GM23338 (cell line): Measurements from ENCODE around the gene CD14. TPM values are rescaled to one million over a fixed set of nuclear protein-coding genes. Genes with fewer than 3 reads are reported as not detected.

Experiments
- ATAC-seq: fragments of 200-7000 bp; cut with Tn5 transposase; 3 replicates; pipeline ENCODE4 v1.9.1; 2020
- DNase-seq: peaks from one replicate; pipeline ENCODE4 v3.0.0-alpha.2; 2015; ENCODE audit warnings: low spot score
- H2AFZ ChIP-seq: fragments of 200-600 bp; sonication (generic); 2 replicates; pipeline ENCODE4 v1.8.0; 2016; ENCODE audit warnings: antibody characterized with exemption, mild to moderate bottlenecking, moderate library complexity
- H3F3A ChIP-seq: fragments of 200-600 bp; sonication (generic); replicated peaks from 2 replicates; pipeline ENCODE4 v1.8.0; 2017; ENCODE audit warnings: antibody characterized with exemption, mixed run types, low read depth
- H3K27ac ChIP-seq: fragments of 200-600 bp; sonication (generic); 2 replicates; pipeline ENCODE4 v1.6.1; 2016; ENCODE audit warnings: low read depth
- H3K27me3 ChIP-seq: fragments of 200-600 bp; sonication (generic); 2 replicates; pipeline ENCODE4 v1.8.0; 2016; ENCODE audit warnings: mild to moderate bottlenecking, mixed run types, moderate library complexity; ENCODE audit not compliant: insufficient read depth
- H3K36me3 ChIP-seq: fragments of 200-600 bp; sonication (generic); 2 replicates; pipeline ENCODE4 v1.8.0; 2016; ENCODE audit warnings: mild to moderate bottlenecking; ENCODE audit not compliant: insufficient read depth
- H3K4me1 ChIP-seq: fragments of 200-600 bp; sonication (generic); 2 replicates; pipeline ENCODE4 v1.8.0; 2016; ENCODE audit warnings: mild to moderate bottlenecking, moderate library complexity; ENCODE audit not compliant: insufficient read depth
- H3K4me2 ChIP-seq: fragments of 200-600 bp; sonication (generic); 2 replicates; pipeline ENCODE4 v1.7.1; 2017; ENCODE audit warnings: mixed run types
- H3K4me3 ChIP-seq: fragments of 200-600 bp; sonication (generic); 2 replicates; pipeline ENCODE4 v1.6.1; 2016; ENCODE audit warnings: mixed run types
- H3K79me2 ChIP-seq: fragments of 200-600 bp; sonication (generic); replicated peaks from 2 replicates; pipeline ENCODE4 v1.8.0; 2017; ENCODE audit warnings: mild to moderate bottlenecking; ENCODE audit not compliant: insufficient read depth
- H3K9me2 ChIP-seq: fragments of 200-600 bp; sonication (generic); 2 replicates; pipeline ENCODE4 v1.8.0; 2017; ENCODE audit not compliant: insufficient read depth
- H4K20me1 ChIP-seq: fragments of 200-600 bp; sonication (generic); replicated peaks from 2 replicates; pipeline ENCODE4 v1.8.0; 2017; ENCODE audit warnings: mild to moderate bottlenecking; ENCODE audit not compliant: insufficient read depth
- H3K27ac Mint-ChIP-seq: 2 replicates; pipeline ENCODE4 v1.8.0; 2020; ENCODE audit warnings: inconsistent platforms, mild to moderate bottlenecking, moderate library complexity, mixed read lengths
- H3K27me3 Mint-ChIP-seq: 3 replicates; pipeline ENCODE4 v1.8.0; 2022; ENCODE audit warnings: low read depth, mild to moderate bottlenecking, moderate library complexity, mixed read lengths, inconsistent platforms; ENCODE audit not compliant: insufficient read depth, poor library complexity
- H3K36me3 Mint-ChIP-seq: 3 replicates; pipeline ENCODE4 v1.8.0; 2021; ENCODE audit warnings: low read depth, mild to moderate bottlenecking, inconsistent platforms, moderate library complexity, mixed read lengths
- H3K4me1 Mint-ChIP-seq: 3 replicates; pipeline ENCODE4 v1.8.0; 2020; ENCODE audit warnings: mild to moderate bottlenecking, inconsistent platforms, mixed read lengths
- H3K4me3 Mint-ChIP-seq: 3 replicates; pipeline ENCODE4 v1.8.0; 2021; ENCODE audit warnings: moderate library complexity, mild to moderate bottlenecking, inconsistent platforms, mixed read lengths
- H3K9me3 Mint-ChIP-seq: 3 replicates; pipeline ENCODE4 v1.8.0; 2020; ENCODE audit warnings: moderate library complexity, mild to moderate bottlenecking, inconsistent platforms, mixed read lengths
- CREB1 ChIP-seq: fragments of 250-450 bp; sonication (Bioruptor Pico); IDR thresholded peaks from 2 replicates; pipeline ENCODE4 v1.5.0; 2020; ENCODE audit warnings: low read depth, mild to moderate bottlenecking, moderate library complexity
- EZH2 ChIP-seq: fragments of 200-600 bp; sonication (generic); IDR thresholded peaks from one replicate; pipeline ENCODE4 v1.8.0; 2017; ENCODE audit warnings: antibody characterized with exemption, mild to moderate bottlenecking, low read depth; ENCODE audit not compliant: unreplicated experiment
- EZH2phosphoT487 ChIP-seq: fragments of 200-600 bp; sonication (generic); IDR thresholded peaks from one replicate; pipeline ENCODE4 v1.8.1; 2018; ENCODE audit warnings: antibody characterized with exemption; ENCODE audit not compliant: unreplicated experiment
- JUNB ChIP-seq: IDR thresholded peaks from one replicate; pipeline ENCODE4 v1.6.1; 2016; ENCODE audit warnings: antibody characterized with exemption; ENCODE audit not compliant: unreplicated experiment
- NANOG ChIP-seq: IDR thresholded peaks from 2 replicates; pipeline ENCODE4 v1.6.1; 2016; ENCODE audit warnings: antibody characterized with exemption, borderline replicate concordance
- POLR2AphosphoS5 ChIP-seq: IDR thresholded peaks from 2 replicates; pipeline ENCODE4 v1.6.1; 2016; ENCODE audit warnings: antibody characterized with exemption, low read depth
- STAT1 ChIP-seq: IDR thresholded peaks from one replicate; pipeline ENCODE4 v1.6.1; 2016; ENCODE audit warnings: antibody characterized with exemption; ENCODE audit not compliant: unreplicated experiment
- ZNF114 ChIP-seq: fragments of 250-450 bp; sonication (Bioruptor Pico); IDR thresholded peaks from 2 replicates; pipeline ENCODE4 v1.5.0; 2020; ENCODE audit warnings: mild to moderate bottlenecking, moderate library complexity
- ZNF331 ChIP-seq: fragments of 250-450 bp; sonication (Bioruptor Pico); IDR thresholded peaks from 2 replicates; pipeline ENCODE4 v1.5.0; 2020; ENCODE audit warnings: low read depth, mild to moderate bottlenecking, moderate library complexity
- polyA plus RNA-seq: library from polyadenylated mRNA; unstranded; fragments of >200 nt; fragmentation: Nextera tagmentation; extraction: Ambion mirVana; gene quantifications from 2 replicates; pipeline ENCODE4 v1.2.1, GENCODE V29; 2016
- total RNA-seq: library from RNA; depleted of rRNA; stranded (reverse); fragments of >200 nt; shearing (Covaris generic); gene quantifications from 2 replicates; pipeline ENCODE4 v1.2.3, GENCODE V29; 2014
- TF ChIP-seq, protein P1 (sequence below), 2 experiments: fragments of 200-600 bp in 1 of 2; sonication (generic) in 1 of 2; conservative IDR thresholded peaks; 2 replicates each; pipeline versions ENCODE4 v1.5.1 to v1.6.1; 2016 to 2017; ENCODE audit warnings: antibody characterized with exemption in 2 of 2, low read depth in 2 of 2, mild to moderate bottlenecking in 2 of 2, moderate library complexity in 1 of 2
- TF ChIP-seq, protein P2 (sequence below): fragments of 250-450 bp; sonication (Bioruptor Pico); IDR thresholded peaks from 2 replicates; pipeline ENCODE4 v1.5.0; 2020; ENCODE audit warnings: mild to moderate bottlenecking, moderate library complexity
- TF ChIP-seq, protein P3 (sequence below): IDR thresholded peaks from one replicate; pipeline ENCODE4 v1.6.1; 2018; ENCODE audit warnings: antibody characterized with exemption; ENCODE audit not compliant: unreplicated experiment
- TF ChIP-seq, protein P4 (sequence below): IDR thresholded peaks from 2 replicates; pipeline ENCODE4 v1.6.1; 2016; ENCODE audit warnings: antibody characterized with exemption

CD14 gene
- total and polyA plus RNA-seq, 2 experiments from 2014 or later, result not detected

DNA sequence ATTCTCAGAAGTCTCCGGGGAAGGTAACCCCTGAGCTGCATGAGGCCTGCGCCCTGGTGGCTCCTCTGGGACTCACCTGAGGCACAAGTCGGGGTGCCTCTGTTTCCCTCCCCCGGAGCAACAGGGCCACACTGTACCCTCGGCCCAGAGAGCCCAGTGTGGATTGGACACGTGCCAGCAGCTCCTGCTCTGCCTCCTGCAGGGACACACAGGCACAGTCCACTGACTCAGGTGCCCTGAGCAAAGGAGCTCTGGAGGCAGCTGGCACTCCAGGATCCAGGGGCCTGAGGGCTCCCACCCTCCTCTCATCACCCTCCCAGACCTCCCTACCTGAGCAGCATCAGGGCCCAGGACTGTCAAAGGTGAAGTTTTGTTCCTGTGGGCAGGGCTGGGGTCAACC lies 38.8 kb downstream of the CD14 start:
- ATAC-seq (peak; percentile 21; the same call in 2 of the 3 replicates), DNase-seq (no peak)
- Mint-ChIP-seq H3K4me3 (no peak overlapping the region), H3K27ac (no peak overlapping the region), H3K9me3 (peaks cover 6% of the 10 kb centered on the region; the same call in 1 of the 3 replicates), H3K27me3 (peaks cover 2% of the 10 kb centered on the region), H3K4me1 (no peaks in the 10 kb centered on the region), H3K36me3 (no peaks in the 10 kb centered on the region)
- Histone ChIP-seq H2AFZ (peak overlapping the region; percentile 72), H3K4me2 (no peak overlapping the region), H3K9me2 (no peaks in the 10 kb centered on the region), H3K79me2 (no peaks in the 10 kb centered on the region), H3F3A (no peaks in the 10 kb centered on the region), H3K4me3 (no peak overlapping the region), H4K20me1 (no peaks in the 10 kb centered on the region), H3K4me1 (no peaks in the 10 kb centered on the region), H3K27ac (no peak overlapping the region), H3K36me3 (no peaks in the 10 kb centered on the region), H3K27me3 (no peaks in the 10 kb centered on the region)
- TF ChIP-seq ZNF331, result no peak
- TF ChIP-seq, protein P1, sequence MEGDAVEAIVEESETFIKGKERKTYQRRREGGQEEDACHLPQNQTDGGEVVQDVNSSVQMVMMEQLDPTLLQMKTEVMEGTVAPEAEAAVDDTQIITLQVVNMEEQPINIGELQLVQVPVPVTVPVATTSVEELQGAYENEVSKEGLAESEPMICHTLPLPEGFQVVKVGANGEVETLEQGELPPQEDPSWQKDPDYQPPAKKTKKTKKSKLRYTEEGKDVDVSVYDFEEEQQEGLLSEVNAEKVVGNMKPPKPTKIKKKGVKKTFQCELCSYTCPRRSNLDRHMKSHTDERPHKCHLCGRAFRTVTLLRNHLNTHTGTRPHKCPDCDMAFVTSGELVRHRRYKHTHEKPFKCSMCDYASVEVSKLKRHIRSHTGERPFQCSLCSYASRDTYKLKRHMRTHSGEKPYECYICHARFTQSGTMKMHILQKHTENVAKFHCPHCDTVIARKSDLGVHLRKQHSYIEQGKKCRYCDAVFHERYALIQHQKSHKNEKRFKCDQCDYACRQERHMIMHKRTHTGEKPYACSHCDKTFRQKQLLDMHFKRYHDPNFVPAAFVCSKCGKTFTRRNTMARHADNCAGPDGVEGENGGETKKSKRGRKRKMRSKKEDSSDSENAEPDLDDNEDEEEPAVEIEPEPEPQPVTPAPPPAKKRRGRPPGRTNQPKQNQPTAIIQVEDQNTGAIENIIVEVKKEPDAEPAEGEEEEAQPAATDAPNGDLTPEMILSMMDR (conservative IDR thresholded peaks at IDR 0.05; ENCODE audit: low read depth in 2 of 2), result no peak
- no peak for TF ChIP-seq EZH2
- no peak for TF ChIP-seq POLR2AphosphoS5
- TF ChIP-seq CREB1, result no peak
- TF ChIP-seq STAT1, result no peak
- TF ChIP-seq EZH2phosphoT487, result no peak
- TF ChIP-seq, protein P2, sequence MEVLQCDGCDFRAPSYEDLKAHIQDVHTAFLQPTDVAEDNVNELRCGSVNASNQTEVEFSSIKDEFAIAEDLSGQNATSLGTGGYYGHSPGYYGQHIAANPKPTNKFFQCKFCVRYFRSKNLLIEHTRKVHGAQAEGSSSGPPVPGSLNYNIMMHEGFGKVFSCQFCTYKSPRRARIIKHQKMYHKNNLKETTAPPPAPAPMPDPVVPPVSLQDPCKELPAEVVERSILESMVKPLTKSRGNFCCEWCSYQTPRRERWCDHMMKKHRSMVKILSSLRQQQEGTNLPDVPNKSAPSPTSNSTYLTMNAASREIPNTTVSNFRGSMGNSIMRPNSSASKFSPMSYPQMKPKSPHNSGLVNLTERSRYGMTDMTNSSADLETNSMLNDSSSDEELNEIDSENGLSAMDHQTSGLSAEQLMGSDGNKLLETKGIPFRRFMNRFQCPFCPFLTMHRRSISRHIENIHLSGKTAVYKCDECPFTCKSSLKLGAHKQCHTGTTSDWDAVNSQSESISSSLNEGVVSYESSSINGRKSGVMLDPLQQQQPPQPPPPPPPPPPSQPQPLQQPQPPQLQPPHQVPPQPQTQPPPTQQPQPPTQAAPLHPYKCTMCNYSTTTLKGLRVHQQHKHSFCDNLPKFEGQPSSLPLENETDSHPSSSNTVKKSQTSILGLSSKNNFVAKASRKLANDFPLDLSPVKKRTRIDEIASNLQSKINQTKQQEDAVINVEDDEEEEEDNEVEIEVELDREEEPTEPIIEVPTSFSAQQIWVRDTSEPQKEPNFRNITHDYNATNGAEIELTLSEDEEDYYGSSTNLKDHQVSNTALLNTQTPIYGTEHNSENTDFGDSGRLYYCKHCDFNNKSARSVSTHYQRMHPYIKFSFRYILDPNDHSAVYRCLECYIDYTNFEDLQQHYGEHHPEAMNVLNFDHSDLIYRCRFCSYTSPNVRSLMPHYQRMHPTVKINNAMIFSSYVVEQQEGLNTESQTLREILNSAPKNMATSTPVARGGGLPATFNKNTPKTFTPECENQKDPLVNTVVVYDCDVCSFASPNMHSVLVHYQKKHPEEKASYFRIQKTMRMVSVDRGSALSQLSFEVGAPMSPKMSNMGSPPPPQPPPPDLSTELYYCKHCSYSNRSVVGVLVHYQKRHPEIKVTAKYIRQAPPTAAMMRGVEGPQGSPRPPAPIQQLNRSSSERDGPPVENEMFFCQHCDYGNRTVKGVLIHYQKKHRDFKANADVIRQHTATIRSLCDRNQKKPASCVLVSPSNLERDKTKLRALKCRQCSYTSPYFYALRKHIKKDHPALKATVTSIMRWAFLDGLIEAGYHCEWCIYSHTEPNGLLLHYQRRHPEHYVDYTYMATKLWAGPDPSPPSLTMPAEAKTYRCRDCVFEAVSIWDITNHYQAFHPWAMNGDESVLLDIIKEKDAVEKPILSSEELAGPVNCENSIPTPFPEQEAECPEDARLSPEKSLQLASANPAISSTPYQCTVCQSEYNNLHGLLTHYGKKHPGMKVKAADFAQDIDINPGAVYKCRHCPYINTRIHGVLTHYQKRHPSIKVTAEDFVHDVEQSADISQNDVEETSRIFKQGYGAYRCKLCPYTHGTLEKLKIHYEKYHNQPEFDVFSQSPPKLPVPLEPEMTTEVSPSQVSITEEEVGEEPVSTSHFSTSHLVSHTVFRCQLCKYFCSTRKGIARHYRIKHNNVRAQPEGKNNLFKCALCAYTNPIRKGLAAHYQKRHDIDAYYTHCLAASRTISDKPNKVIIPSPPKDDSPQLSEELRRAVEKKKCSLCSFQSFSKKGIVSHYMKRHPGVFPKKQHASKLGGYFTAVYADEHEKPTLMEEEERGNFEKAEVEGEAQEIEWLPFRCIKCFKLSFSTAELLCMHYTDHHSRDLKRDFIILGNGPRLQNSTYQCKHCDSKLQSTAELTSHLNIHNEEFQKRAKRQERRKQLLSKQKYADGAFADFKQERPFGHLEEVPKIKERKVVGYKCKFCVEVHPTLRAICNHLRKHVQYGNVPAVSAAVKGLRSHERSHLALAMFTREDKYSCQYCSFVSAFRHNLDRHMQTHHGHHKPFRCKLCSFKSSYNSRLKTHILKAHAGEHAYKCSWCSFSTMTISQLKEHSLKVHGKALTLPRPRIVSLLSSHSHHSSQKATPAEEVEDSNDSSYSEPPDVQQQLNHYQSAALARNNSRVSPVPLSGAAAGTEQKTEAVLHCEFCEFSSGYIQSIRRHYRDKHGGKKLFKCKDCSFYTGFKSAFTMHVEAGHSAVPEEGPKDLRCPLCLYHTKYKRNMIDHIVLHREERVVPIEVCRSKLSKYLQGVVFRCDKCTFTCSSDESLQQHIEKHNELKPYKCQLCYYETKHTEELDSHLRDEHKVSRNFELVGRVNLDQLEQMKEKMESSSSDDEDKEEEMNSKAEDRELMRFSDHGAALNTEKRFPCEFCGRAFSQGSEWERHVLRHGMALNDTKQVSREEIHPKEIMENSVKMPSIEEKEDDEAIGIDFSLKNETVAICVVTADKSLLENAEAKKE (CRISPR knock-in tag), result no peak
- TF ChIP-seq JUNB, result no peak
- TF ChIP-seq ZNF114 (CRISPR knock-in tag), result no peak
- TF ChIP-seq NANOG, result no peak
- TF ChIP-seq, protein P3, sequence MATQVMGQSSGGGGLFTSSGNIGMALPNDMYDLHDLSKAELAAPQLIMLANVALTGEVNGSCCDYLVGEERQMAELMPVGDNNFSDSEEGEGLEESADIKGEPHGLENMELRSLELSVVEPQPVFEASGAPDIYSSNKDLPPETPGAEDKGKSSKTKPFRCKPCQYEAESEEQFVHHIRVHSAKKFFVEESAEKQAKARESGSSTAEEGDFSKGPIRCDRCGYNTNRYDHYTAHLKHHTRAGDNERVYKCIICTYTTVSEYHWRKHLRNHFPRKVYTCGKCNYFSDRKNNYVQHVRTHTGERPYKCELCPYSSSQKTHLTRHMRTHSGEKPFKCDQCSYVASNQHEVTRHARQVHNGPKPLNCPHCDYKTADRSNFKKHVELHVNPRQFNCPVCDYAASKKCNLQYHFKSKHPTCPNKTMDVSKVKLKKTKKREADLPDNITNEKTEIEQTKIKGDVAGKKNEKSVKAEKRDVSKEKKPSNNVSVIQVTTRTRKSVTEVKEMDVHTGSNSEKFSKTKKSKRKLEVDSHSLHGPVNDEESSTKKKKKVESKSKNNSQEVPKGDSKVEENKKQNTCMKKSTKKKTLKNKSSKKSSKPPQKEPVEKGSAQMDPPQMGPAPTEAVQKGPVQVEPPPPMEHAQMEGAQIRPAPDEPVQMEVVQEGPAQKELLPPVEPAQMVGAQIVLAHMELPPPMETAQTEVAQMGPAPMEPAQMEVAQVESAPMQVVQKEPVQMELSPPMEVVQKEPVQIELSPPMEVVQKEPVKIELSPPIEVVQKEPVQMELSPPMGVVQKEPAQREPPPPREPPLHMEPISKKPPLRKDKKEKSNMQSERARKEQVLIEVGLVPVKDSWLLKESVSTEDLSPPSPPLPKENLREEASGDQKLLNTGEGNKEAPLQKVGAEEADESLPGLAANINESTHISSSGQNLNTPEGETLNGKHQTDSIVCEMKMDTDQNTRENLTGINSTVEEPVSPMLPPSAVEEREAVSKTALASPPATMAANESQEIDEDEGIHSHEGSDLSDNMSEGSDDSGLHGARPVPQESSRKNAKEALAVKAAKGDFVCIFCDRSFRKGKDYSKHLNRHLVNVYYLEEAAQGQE, result no peak
- TF ChIP-seq, protein P4, sequence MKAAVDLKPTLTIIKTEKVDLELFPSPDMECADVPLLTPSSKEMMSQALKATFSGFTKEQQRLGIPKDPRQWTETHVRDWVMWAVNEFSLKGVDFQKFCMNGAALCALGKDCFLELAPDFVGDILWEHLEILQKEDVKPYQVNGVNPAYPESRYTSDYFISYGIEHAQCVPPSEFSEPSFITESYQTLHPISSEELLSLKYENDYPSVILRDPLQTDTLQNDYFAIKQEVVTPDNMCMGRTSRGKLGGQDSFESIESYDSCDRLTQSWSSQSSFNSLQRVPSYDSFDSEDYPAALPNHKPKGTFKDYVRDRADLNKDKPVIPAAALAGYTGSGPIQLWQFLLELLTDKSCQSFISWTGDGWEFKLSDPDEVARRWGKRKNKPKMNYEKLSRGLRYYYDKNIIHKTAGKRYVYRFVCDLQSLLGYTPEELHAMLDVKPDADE, result no peak
